GM18907 (cell line): Measurements from ENCODE around the gene AKAP6.

ENCODE experiments used
- ATAC-seq: cut with Tn5 transposase; IDR thresholded peaks from one replicate; pipeline ENCODE4 v1.9.1; 2021; ENCODE audit warnings: mild to moderate bottlenecking, moderate library complexity; ENCODE audit not compliant: unreplicated experiment

AKAP6 gene

DNA sequence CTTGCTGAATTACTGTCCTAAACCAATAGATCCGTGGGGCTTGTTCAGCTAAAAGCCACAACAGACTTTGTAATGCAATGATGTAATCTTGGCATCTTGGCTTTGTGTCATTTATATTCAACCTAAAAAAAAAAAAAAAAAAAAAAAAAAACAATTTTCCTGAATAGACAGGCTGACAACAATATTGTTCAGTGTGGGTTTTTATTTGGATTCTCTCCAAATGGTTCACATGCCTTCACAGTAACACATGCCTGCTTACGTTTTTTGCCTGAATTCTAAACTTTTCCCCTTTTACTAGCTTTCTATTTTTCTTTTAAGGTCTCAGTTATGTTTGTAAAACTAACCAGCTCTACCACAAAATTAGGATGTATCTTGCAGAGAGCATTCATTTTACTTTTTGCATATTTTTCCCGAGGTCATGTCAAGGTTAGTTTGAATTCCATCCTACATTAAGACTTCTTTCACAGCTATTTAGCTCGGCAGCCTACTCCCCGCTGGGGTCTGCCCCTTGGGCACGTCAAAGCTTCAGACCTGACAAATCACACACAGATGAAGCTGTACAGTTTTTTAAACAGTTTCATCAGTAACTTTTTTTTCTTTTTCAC lies 395.9 kb downstream of the AKAP6 start:
- no peak for ATAC-seq

GRCh38 chr14:32726516-32726915 lies 397.4 kb downstream of the AKAP6 start:
- ATAC-seq: no peak

GRCh38 chr14:32727832-32728231 lies 398.7 kb downstream of the AKAP6 start:
- no peak for ATAC-seq

- ATAC-seq: no peak
Measured at GRCh38 chr14:32728526-32728925, 399.4 kb downstream of the AKAP6 start.

DNA sequence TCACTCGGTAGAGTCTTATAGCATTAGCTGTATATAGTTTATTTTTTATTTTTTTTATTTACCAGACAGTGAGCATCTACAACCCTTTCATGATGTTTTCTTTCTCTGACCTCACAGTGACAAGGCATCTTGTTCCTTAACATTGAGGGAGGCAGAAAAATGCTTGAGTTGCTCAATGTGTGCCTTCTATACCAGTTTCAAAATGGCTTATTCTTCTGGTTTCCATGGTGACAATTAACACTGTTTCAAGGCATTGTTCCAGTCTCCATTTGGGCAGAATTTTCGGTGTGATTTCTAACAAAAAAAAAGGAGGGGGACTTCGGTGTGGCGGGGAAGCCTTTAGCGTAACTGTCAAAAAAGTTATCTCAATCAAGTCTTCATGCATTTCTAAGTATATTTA lies 399.9 kb downstream of the AKAP6 start:
- ATAC-seq: no peak

DNA sequence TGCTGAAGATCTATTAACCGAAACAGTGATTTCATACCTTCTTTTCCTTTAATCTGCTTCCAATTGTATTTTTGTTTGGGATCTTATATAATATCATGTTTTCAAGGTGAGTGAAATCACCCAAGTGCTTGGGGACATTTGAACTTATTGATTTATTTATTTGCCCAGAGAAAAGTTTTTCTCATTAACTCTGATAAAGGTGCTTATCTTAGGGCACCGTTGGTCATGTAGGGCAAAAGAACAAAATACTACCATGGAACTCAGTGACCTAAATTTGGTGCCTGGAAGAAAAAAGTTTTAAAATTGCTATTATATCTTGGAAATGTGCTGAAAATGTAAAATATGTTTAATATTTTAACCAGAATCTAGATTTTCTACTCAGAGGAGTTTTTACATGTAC lies 402.2 kb downstream of the AKAP6 start:
- ATAC-seq: no peak

GRCh38 chr14:32733015-32733414 lies 403.9 kb downstream of the AKAP6 start:
- no peak for ATAC-seq

DNA sequence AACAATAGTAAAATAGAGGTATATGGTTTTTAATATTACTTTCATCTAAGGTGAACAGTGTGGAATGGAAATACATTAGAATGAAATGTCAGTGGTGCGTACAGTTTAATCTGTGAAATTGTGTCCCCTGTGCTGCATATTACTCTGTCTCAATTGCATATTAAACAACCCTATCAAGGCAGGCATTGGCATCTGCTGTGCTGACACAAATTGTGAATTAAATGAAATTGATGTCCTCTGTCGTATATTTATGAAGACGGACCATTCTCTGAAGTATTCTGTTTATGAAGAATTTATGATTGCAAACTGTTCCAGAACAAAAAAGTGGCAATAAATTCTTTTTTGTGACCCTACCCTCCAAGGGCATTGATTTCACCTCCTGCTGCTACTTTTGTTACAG lies 405.2 kb downstream of the AKAP6 start:
- ATAC-seq: no peak

GRCh38 chr14:32737621-32738020 lies 408.5 kb downstream of the AKAP6 start:
- no peak for ATAC-seq

DNA sequence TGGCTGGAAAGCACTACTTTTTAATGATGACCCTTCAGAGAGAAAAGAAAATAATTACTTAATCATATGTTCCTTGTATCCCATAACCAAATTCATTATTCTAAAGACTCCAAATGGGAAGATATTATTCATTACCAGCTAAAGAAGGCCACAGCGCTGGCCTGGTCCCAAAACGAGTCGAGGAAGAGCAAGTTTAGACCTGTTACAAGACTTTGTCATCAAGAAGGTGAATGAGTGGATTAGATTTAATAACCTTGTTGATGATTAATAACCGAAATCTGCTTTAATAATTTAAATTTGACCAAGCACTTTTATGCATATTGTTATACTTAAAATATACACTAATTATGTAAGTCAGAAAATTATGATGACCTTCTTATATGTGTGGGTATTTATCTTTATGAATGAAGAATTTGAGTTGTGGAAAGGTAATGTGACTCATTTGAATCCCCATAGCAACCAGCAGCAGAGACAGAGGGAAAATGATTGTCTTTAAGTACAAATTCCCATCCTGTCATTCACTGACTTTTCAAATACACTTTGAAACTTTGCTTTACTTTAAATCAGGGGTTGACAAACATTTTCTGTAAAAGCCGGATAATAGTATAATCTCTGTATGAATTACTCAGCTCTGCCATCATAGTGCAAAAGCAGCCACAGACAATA lies 409.2 kb downstream of the AKAP6 start:
- no peak for ATAC-seq

DNA sequence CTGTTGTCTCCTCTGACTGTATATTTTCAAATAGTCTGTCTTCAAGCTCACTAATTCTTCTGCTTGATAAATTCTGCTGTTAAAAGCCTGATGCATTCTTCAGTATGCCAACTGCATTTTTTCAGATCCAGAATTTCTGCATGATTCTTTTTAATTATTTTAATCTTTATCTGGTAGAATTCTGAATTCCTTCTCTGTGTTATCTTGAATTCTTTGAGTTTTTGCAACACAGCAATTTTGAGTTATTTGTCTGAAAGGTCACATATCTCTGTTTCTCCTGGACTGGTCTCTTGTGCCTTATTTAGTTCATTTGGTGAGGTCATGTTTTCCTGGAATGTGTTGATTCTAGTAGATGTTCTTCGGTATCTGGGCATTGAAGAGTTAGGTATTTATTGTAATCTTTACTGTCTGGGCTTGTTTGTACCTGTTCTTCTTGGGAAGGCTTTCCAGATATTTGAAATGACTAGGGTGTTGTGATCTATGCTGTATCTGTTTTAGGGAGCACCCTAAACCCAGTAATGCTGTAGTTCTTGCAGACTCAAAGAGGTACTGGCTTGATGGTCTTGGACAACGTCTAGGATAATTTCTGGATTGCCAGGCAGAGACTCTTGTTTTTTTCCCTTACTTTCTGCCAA lies 415.8 kb downstream of the AKAP6 start:
- ATAC-seq: no peak

GRCh38 chr14:32754209-32754608 lies 425.1 kb downstream of the AKAP6 start:
- no peak for ATAC-seq

GRCh38 chr14:32756173-32756572 lies 427.1 kb downstream of the AKAP6 start:
- ATAC-seq: no peak

DNA sequence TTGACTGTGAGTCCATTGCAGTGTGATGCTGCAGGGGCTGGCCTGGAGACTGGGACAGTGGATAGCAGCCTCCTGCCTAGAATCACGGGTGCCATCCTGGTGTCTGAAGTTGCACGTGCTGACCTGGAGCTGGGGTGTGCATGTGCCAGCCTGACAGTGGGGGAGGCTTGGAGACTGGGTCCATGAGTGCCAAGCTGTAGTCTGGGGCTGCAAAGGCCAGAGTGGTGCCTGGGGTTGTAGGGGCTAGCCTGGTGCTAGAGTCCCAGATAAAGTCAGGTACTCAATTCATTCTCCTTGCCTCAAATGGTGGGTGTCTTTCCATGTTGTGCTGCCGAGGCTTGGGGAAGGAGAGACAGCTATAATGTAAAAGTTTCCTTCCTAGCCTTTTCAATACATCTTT lies 427.7 kb downstream of the AKAP6 start:
- ATAC-seq: no peak

DNA sequence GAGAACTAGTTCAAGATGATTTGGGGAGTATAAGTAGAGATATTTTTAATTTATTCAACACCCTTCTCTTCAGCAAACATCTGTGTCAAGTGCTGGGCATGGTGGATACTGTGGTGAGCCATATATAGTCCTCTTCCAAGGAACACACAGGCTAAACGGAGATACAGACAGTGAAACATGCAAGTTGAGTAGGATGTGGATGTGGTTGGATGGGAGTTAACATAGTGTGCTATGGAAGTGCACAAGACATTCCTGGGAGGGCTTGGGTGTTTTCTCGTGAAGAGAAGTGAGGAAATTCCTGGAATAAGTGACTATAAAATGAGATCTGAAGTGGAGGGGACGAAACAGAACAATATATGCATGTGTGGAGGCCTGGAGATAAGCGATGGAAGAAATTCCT lies 428.5 kb downstream of the AKAP6 start:
- ATAC-seq: no peak

GRCh38 chr14:32761381-32761968 lies 432.4 kb downstream of the AKAP6 start:
- no peak for ATAC-seq

GRCh38 chr14:32762886-32763285 lies 433.8 kb downstream of the AKAP6 start:
- ATAC-seq: no peak

DNA sequence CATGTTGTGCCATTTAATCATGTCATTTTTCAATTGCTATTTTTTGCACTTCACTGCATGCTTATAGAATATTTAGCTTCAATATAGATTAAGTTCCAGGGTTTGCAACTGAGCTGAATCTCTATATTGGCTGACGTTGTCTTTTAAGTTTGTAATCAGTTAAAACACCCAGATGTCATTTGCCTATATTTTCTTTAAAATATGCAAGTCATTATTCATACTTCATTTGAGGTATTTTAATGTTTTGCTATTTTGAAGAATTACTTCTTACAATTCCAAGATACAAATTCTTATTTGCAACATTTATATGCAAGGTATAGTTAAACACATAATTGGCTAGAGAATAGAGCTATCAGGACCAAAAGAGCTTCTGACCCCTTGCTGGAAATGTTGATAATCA lies 434.6 kb downstream of the AKAP6 start:
- no peak for ATAC-seq

DNA sequence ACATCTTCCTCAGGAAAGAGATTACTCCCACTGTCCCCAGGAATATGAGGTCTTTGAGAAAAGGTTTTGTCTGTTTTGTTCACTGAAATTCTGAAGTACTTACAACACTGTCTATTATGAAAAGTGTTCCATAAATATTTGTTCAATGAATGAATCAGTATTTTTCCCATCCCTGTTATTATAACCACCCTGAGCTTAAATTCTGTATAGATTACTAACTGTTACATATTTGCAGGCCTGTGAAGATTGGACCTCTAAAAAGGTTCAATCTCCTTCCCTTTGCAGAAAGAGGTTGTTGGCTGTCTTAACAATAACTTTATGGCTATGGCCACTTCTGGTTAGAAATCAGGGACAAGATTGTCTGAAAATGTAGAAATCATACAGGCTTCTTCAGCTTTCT lies 435.0 kb downstream of the AKAP6 start:
- no peak for ATAC-seq

- no peak for ATAC-seq
Measured at GRCh38 chr14:32770422-32770821, 441.3 kb downstream of the AKAP6 start.

DNA sequence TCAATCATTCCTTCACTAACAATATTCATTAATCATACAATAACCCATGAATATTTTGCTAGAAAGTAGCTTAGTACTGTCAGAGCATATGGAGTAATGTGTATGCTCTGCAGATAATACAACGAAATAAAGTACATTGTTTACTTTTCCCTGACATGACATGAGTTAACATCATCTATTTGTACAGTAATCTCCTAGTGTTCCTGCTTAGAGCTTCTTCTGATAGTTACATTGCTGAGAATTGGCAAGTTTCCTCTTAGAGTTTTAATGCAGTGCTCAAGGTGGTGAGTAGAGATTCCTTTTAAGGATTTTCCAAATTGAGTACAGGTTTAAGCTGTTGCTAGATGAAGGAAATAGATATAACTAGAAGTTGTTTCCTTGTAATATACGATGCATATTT lies 445.1 kb downstream of the AKAP6 start:
- no peak for ATAC-seq

GRCh38 chr14:32779840-32780239 lies 450.7 kb downstream of the AKAP6 start:
- ATAC-seq: no peak
